ENCODE measurements around the gene DLX3.

Gene DLX3

DNA sequence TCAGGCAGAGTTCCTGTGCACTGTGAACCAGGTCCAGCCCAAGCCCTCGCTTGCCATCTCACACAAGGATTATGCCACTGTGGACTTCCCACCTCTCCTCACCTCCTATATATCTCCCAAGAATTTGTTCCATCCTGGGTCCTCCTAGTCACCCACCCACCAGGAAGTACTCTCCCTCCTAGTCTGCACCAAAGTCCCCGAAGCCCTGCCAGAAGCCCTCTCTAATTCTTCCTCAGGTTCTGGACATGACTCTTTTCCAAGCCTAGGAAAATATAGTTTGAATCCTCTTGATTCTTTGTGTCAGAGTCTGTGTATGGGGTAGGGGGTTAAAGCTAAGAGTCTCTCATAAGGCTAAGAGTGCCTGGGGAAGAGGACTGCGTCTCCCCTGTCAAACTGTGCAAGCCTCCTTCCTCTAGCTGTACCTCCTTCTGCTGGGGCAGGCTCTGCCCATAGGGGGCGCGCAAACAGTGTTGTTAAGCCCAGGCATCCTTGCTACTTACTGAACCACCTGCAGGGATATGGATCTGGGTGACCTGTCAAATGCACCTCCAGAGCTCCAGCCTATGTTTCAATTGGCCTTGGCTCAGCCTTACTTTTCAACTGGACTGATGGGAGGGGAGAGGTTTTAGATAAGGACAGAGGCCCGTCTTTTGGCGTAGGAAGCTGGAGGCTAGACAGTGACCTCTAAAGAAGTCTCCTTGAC, 42.7 kb downstream of the DLX3 start:
- peak; percentile 83 for DNase-seq

DNA sequence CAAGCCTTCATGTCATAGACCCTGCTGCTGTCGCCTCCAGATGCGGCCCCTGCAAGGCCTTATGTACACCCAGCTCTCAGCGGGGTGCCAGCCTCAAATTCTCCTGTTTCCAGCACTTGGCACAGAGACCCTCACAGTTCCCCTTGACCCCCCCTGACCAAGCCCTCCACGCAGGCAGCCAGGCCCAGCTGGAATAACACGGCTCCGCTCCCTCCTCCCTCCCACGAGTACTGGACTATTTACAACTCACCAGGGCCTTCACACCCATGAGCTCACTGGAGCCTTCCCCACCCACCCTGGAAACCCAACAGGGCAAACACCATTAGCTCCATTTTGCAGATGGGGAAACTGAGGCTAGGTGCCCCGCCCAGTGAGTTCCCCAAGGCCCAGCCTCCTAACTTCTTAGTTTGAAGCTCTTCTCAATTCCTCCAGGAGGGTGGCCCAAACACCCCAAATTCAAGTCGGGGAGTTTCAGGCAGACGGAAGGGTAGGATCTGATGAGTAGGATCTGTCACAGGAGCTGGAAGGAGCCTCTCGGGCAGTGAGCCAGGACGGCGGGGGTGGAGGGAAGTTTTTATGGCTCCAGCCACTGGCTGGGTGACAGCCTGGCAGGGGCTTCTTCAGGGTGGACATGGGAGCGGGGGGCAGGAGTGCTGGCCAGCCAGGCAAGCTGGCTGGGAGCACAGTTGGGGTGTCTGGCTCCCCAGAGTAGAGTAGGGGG, 43.5 kb downstream of the DLX3 start:
- DNase-seq, result no peak

DNA sequence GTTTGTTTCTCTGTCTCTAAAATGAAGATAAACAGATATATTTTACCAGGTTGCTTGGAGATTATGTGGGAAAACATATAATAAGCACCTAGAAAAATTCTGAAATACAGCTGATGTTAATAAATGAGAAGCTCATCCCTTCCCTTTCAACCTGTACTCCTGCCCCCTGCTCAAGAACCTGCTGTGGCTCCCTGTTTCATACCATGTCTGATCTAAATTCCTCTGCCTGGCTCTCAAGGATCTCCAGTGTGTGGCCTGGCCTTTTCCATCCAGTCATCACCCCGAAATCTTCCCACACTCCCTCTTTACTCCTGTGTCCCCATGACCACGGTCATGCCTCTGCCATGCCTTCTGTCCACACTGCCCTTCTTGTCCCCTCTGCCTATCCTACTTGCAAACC, 45.4 kb downstream of the DLX3 start:
- DNase-seq, result no peak

DNA sequence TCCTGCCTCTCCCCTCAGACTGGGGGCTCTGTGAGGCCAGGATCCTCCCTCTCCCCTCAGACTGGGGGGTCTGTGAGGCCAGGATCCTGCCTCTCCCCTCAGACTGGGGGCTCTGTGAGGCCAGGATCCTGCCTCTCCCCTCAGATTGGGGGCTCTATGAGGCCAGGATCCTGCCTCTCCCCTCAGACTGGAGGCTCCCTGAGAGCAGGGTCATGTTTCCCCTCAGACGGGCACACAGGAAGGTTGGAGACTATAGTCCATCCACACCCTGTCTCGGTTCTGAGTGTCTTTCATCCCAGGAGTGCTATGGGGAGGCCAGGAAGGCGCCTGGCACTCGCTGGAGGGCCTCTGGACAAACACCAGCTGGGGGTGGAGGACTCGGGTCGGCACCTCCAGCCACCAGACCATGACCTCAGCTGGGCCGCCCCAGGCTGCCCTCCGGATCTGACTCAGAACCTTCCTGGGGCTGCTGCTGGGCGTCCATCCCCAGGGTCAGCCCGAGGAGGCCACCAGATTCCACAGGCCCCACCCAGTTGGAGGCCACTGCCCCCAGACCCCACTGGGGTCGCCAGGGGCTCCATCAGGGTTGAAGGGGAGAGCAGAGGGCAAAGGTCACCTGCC, 48.0 kb downstream of the DLX3 start:
- no peak for DNase-seq

DNA sequence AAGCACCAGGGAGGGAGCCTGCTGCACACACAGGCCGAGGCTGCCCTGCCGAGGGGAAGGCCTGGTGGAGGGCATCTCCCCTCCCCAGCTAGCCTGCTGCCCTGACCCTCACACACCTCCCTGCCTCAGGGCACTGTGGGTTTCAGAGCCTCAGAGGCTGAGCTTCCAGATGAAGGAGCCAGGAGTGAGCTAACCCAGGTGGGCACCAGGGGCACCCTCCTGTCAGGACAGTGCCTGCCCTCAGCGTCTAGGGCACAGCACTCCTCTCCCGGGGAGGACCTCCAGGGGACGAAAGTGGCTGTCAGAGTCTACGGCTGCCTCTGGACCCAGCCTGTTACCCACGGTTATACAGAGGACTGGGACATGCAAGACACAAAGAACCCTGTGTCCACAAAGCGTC, 48.8 kb downstream of the DLX3 start:
- DNase-seq, result no peak

DNA sequence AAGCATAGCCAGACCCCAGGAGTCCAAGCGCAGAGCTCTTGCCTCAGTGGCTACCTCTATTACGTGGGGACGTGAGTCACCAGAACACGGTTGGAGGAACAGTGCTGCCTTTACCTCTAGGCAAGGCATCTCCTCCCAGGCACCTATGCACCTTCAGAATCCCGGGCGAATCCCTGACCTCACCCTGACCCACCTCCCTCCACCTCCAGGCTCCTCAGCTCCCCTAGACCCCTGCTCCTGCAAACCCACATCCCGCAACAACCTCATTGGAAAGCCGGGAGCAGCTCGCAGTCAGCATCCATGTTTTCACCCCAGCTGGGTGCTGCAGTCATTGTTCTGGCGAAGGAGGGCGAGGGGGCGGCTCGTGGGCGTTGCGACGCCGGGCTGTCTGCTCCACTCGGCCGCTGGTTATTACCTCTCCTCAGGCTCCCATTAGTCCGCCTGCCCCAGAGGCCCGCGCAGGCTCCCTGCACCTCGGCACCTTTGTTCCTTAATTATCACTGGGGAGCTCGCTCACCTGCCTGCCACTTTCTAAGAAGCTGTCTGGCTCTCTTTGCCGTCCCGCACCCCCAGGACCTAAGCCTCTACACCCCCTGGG, 50.7 kb downstream of the DLX3 start:
- DNase-seq, result no peak

DNA sequence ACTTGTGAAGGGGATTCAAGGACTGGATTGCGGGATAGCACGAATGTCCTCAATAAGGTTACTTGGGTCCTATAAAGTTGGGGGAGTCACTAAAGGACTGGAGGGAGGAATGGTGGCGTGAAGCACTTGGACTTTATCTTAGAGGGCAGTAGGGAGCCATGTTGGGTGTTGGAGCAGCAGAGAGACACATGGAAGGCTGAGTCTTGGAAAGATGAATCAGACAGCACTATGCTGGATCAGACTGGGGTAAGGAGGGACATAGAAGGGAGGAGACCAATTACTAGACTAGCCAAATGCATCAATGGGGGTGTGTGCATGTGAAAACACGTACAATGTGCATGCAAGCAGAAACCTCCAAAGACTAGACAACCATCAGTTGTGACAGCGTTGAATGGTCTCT, 52.1 kb downstream of the DLX3 start:
- no peak for DNase-seq

DNA sequence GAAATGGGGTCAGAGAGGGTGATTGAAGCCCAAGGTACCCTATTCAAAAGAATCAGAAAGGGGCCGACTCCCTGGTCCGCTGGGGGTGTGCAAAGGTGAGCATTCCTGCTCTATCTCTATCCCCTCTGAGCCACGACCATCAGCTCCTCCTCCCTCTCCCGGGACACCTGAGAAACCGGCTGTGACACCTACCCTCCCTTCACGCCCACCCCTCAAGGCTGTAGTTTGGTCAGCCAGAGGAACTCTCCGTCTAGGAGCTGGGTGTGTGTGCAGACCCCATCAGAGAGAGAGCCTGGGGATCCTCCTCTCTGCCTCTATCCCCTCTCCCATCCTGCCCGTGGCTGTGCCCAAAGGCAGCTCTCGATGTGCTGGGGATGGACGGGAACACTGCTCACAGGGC, 53.6 kb downstream of the DLX3 start:
- no peak for DNase-seq

Data from activated CD4-positive, alpha-beta T cell treated with anti-CD3 and anti-CD28 coated beads, Interleukin-2, amount 50 U/mL, for 1 hour (primary cell).